Colonic mucosa (tissue), 4 donors: Measurements from ENCODE around the gene BLOC1S5. TPM values are rescaled to one million over a fixed set of nuclear protein-coding genes. Genes with fewer than 3 reads are reported as not detected.
A peak's percentile ranks its signal among the peaks of the same experiment; 100 is the strongest.

Source experiments
- DNase-seq: peaks from one replicate; pipeline ENCODE4 v3.0.0-alpha.2; 2020
- H3K27ac ChIP-seq: fragments of 200-600 bp; one replicate; pipeline ENCODE4 v1.8.0; 2021
- H3K27me3 ChIP-seq: fragments of 200-600 bp; one replicate; pipeline ENCODE4 v1.8.0; 2021
- H3K36me3 ChIP-seq: fragments of 200-600 bp; one replicate; pipeline ENCODE4 v1.8.0; 2021
- H3K4me1 ChIP-seq: fragments of 200-600 bp; one replicate; pipeline ENCODE4 v1.8.0; 2021; ENCODE audit warnings: mild to moderate bottlenecking
- H3K4me3 ChIP-seq: fragments of 200-600 bp; one replicate; pipeline ENCODE4 v1.8.0; 2021
- H3K9ac ChIP-seq, 2 donors: one replicate each; pipeline ENCODE4 v1.7.0; 2013; ENCODE audit warnings: control low read depth in 2 of 2, low read depth in 2 of 2, low read length in 2 of 2
- H3K9me3 ChIP-seq: fragments of 200-600 bp; one replicate; pipeline ENCODE4 v1.8.0; 2021
- intact Hi-C: fragments of 100-400 bp; cut with DNase I; formaldehyde crosslinking; loops from one replicate; pipeline ENCODE4 v1.14.1; 2022
- total RNA-seq, 2 donors: library from RNA; stranded (reverse); fragmentation: NEBNext Ultra II Directional in 1 of 2; extraction: Animal tissue kit (Norgen Biotek cat#: 25700) in 1 of 2; gene quantifications; one replicate each; pipeline ENCODE4 v1.2.1, GENCODE V29; 2021
- TF ChIP-seq, protein P1 (sequence below): fragments of 200-600 bp; IDR thresholded peaks from one replicate; pipeline ENCODE4 v1.8.0; 2022; ENCODE audit warnings: antibody characterized with exemption, mild to moderate bottlenecking
- donor health status: healthy.
- donor health status: DM: no; HTN: no; CAD: no.
- donor health status: DM: no; HTN: no; CAD: no.

The BLOC1S5 gene
- total RNA-seq, 2 donors from 2014 or later: 10.3 to 14.1 TPM

DNA sequence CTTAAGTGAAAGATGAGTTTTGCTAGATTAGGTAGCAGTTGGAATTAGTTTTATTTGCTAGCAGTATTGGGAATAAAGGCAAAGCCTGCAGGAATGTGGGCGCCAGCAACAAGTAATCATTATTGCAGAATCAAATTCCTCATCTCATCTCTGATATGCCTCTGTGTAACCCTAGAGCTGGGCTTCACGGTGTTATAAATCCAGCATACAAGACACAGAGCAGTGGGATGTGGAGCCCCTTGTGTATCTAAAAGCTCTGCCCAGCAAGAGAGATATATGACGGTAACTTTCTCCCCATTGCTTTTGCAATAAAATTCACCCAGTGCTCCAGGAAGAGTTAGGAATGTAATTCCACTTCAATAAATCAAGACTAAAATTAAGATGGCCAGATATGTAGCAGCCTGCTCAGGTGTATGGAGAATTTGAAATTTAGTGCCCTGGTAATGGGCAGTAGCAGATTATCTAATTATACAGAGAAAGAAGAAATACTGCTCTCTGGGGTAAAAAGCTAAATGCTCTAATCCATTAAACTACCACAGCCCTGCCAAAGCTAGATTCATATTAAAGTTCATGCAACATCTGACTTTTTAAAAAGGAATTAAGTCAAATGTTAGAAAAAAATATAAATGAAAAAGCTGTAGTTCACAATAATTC lies 5.6 kb upstream of the BLOC1S5 start:
- no peaks in the 10 kb centered on the region for H3K27me3 ChIP-seq
- DNase-seq: no peak
- no peak overlapping the region for H3K27ac ChIP-seq
- no peak overlapping the region for H3K4me3 ChIP-seq
- no peaks in the 10 kb centered on the region for H3K9me3 ChIP-seq
- no peaks in the 10 kb centered on the region for H3K36me3 ChIP-seq
- peaks cover 4% of the 10 kb centered on the region for H3K4me1 ChIP-seq
- no peak overlapping the region for H3K9ac ChIP-seq
- TF ChIP-seq, protein P1, sequence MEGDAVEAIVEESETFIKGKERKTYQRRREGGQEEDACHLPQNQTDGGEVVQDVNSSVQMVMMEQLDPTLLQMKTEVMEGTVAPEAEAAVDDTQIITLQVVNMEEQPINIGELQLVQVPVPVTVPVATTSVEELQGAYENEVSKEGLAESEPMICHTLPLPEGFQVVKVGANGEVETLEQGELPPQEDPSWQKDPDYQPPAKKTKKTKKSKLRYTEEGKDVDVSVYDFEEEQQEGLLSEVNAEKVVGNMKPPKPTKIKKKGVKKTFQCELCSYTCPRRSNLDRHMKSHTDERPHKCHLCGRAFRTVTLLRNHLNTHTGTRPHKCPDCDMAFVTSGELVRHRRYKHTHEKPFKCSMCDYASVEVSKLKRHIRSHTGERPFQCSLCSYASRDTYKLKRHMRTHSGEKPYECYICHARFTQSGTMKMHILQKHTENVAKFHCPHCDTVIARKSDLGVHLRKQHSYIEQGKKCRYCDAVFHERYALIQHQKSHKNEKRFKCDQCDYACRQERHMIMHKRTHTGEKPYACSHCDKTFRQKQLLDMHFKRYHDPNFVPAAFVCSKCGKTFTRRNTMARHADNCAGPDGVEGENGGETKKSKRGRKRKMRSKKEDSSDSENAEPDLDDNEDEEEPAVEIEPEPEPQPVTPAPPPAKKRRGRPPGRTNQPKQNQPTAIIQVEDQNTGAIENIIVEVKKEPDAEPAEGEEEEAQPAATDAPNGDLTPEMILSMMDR: no peak
- intact Hi-C loops: loop anchor here (10.0 kb wide), 1 partner anchor 165 kb away; no protein-coding TSS in a partner anchor

DNA sequence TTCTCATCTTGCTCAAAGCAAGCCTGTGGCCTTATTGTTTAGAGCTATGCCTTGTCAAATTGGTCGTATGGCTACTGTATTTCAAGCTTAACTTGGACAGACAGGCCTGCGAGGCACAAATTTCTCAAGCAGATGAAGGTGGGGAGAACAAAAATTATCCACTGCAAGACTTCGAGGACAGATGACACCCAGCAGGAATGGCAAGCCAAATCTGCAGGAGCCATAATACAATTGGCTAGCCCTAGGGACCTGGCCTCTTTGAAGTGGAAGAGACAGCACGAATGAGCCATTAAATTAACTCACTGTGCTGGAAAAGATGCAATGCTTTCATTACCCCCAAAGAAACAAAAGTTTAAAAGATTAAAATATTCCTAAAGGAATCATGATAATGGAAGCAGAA lies 5.0 kb upstream of the BLOC1S5 start:
- TF ChIP-seq, protein P1: no peak
- Histone ChIP-seq H3K9me3 (no peaks in the 10 kb centered on the region), H3K4me3 (no peak overlapping the region), H3K4me1 (peaks cover 4% of the 10 kb centered on the region), H3K27ac (no peak overlapping the region), H3K27me3 (no peaks in the 10 kb centered on the region), H3K9ac (no peak overlapping the region), H3K36me3 (no peaks in the 10 kb centered on the region)
- no peak for DNase-seq
- intact Hi-C loops: loop anchor here (10.0 kb wide), 1 partner anchor 164 kb away; no protein-coding TSS in a partner anchor

- Histone ChIP-seq H3K4me1 (peaks cover 4% of the 10 kb centered on the region), H3K9me3 (no peaks in the 10 kb centered on the region), H3K9ac (no peak overlapping the region), H3K4me3 (no peak overlapping the region), H3K27me3 (no peaks in the 10 kb centered on the region), H3K36me3 (no peaks in the 10 kb centered on the region), H3K27ac (no peak overlapping the region)
- TF ChIP-seq, protein P1: no peak
- DNase-seq: no peak
- intact Hi-C loops: loop anchor here (10.0 kb wide), 1 partner anchor 161 kb away; no protein-coding TSS in a partner anchor
Measured at GRCh38 chr6:8066108-8066507, 1.9 kb upstream of the BLOC1S5 start.

DNA sequence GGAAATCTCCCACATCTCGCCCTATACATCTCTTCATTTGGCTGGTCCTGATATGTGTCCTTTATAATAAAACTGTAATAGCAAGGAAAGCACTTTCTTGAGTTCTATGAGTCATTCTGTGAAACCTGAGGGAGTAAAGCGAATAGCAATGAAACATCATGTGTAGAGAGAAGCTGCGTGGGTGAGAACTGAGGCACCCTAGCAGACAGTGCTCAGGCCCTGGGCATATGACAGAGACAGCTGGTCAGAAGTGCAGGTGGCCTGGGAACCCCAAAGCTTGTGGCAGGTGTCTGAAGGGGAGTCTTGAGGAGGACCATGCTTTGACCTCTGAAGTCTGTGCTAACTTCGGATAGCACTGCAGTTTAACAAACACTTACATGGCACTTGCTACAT lies 1.3 kb upstream of the BLOC1S5 start:
- intact Hi-C loops: loop anchor here (10.0 kb wide), 1 partner anchor 161 kb away; no protein-coding TSS in a partner anchor
- Histone ChIP-seq H3K4me3 (no peak overlapping the region), H3K9ac (no peak overlapping the region), H3K27ac (no peak overlapping the region), H3K36me3 (no peaks in the 10 kb centered on the region), H3K9me3 (no peaks in the 10 kb centered on the region), H3K27me3 (no peaks in the 10 kb centered on the region), H3K4me1 (peaks cover 4% of the 10 kb centered on the region)
- peak; percentile 18 for DNase-seq
- TF ChIP-seq, protein P1: no peak

DNA sequence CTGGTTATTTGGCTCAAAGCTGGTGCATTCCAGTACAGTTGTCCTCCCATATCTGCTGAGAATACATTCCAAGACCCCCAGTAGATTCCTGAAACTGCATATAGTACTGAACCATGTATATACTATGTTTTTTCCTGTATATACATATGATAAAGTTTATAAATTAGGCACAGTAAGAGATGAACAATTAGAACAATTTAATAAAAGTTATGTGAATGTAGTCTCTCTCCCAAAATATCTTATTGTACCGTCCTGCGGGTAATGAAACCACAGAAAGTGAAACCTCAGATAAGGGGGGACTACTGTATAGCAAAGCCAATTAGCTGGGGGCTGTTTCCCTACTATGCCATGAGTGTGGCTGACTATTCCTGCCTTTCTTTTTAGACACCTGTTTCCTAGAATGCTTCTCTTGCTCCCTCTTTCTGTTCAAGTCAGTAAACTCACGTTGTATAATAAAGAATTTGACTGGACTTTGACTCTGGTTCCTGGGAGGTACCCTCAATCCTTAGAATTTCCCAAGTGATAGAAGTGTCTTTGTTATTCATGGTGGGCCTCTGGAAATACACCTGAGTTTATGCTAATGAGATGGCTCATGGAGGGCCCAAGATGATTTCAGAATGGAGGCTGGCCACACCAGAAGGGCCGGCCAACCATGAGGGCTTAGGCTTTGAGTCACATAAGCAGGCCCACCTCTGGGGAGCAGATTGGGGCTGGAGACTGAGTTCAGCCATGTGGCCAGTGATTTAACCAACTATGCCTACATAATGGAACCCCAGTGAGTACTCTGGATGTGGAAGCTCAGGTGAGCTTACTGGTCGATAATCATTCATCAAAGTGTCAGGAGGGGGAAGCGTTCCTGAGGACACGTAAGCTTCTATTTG lies 689 bp upstream of the BLOC1S5 start:
- peak overlapping the region; percentile 83 for H3K4me3 ChIP-seq
- peak overlapping the region; percentile 85 for H3K27ac ChIP-seq
- intact Hi-C loops: loop anchor here (10.0 kb wide), 1 partner anchor 160 kb away; no protein-coding TSS in a partner anchor
- TF ChIP-seq, protein P1: no peak
- H3K4me1 ChIP-seq: peaks cover 4% of the 10 kb centered on the region
- DNase-seq: no peak
- no peaks in the 10 kb centered on the region for H3K36me3 ChIP-seq
- H3K27me3 ChIP-seq: no peaks in the 10 kb centered on the region
- H3K9ac ChIP-seq: peak overlapping the region in 1 of 2 donors; percentile 93
- no peaks in the 10 kb centered on the region for H3K9me3 ChIP-seq
